ENCODE data around the gene PRDM8.
"Not testable (repeated sequence)": the region's sequence is repeated elsewhere in the genome, so short reads cannot be mapped to it uniquely, and the experiment has no call there.

PRDM8 gene

GRCh38 chr4:80171251-80171650, 26.1 kb upstream of the PRDM8 start:
- DNase-seq (ENCODE audit: insufficient read length), result no peak
- TF ChIP-seq POLR2A (IDR thresholded peaks at IDR 0.05; ENCODE audit: low read depth, low read length) (no peak), TAF1 (IDR thresholded peaks at IDR 0.05; ENCODE audit: borderline replicate concordance, low read depth, low read length) (no peak), POLR2AphosphoS5 (IDR thresholded peaks at IDR 0.05; ENCODE audit: low read depth, low read length) (no peak)
- FAIRE-seq, result no peak

DNA sequence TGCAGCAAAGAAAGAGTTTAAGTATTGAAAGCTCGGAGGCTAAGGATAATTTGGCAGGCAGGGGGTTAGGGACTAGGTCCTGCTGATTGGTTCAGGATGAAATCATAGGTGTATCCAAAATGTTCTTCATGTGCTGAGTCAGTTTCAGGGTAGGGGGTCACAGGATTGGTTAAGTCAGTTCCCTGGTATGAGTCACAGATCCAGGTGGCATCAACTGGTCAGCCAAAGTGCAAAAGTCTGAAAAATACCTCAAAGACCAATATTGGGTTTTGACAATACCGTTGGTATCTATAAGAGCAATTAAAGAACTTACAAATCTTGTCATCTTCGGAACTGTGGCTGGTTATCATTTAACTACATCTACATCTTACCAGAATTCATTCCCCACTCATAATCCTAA, 25.6 kb upstream of the PRDM8 start:
- FAIRE-seq, result peak; percentile 44

GRCh38 chr4:80172203-80172602, 25.1 kb upstream of the PRDM8 start:
- FAIRE-seq (peak; percentile 87), DNase-seq (ENCODE audit: insufficient read length) (no peak)
- TF ChIP-seq TAF1 (IDR thresholded peaks at IDR 0.05; ENCODE audit: borderline replicate concordance, low read depth, low read length) (no peak), POLR2AphosphoS5 (IDR thresholded peaks at IDR 0.05; ENCODE audit: low read depth, low read length) (no peak), POLR2A (IDR thresholded peaks at IDR 0.05; ENCODE audit: low read depth, low read length) (no peak)

More for the DNA sequence above, 25.6 kb upstream of the PRDM8 start:
- no peak for TF ChIP-seq POLR2AphosphoS5 (IDR thresholded peaks at IDR 0.05; ENCODE audit: low read depth, low read length)
- no peak for TF ChIP-seq TAF1 (IDR thresholded peaks at IDR 0.05; ENCODE audit: borderline replicate concordance, low read depth, low read length)
- TF ChIP-seq POLR2A (IDR thresholded peaks at IDR 0.05; ENCODE audit: low read depth, low read length), result no peak
- DNase-seq (ENCODE audit: insufficient read length), result no peak

- DNase-seq (ENCODE audit: insufficient read length) (no peak), FAIRE-seq (peak; percentile 90)
- TF ChIP-seq TAF1 (IDR thresholded peaks at IDR 0.05; ENCODE audit: borderline replicate concordance, low read depth, low read length), result no peak
Measured at GRCh38 chr4:80173401-80173800, 23.9 kb upstream of the PRDM8 start.

- no peak for FAIRE-seq
- TF ChIP-seq POLR2A (IDR thresholded peaks at IDR 0.05; ENCODE audit: low read depth, low read length) (no peak), TAF1 (IDR thresholded peaks at IDR 0.05; ENCODE audit: borderline replicate concordance, low read depth, low read length) (no peak), POLR2AphosphoS5 (IDR thresholded peaks at IDR 0.05; ENCODE audit: low read depth, low read length) (no peak)
- no peak for DNase-seq (ENCODE audit: insufficient read length)
Measured at GRCh38 chr4:80173841-80174240, 23.5 kb upstream of the PRDM8 start.

DNA sequence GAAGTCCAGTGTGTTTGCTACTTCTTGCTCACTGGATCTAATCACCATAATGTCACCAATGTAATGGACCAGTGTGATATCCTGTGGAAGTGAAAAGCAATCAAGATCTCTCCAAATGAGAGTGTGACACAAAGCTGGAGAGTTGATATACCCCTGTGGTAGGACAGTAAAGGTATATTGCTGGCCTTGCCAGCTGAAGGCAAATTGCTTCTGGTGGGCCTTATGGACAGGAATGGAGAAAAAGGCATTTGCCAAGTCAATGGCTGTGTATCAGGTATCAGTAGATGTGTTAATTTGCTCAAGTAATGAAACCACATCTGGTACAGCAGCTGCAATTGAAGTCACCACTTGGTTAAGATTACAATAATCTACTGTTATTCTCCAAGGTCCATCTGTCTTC, 19.5 kb upstream of the PRDM8 start:
- not testable (repeated sequence) for DNase-seq (ENCODE audit: insufficient read length); FAIRE-seq

- TF ChIP-seq TAF1 (IDR thresholded peaks at IDR 0.05; ENCODE audit: borderline replicate concordance, low read depth, low read length) (no peak), POLR2A (IDR thresholded peaks at IDR 0.05; ENCODE audit: low read depth, low read length) (no peak), POLR2AphosphoS5 (IDR thresholded peaks at IDR 0.05; ENCODE audit: low read depth, low read length) (no peak)
- FAIRE-seq, result no peak
- no peak for DNase-seq (ENCODE audit: insufficient read length)
Measured at GRCh38 chr4:80178964-80179363, 18.3 kb upstream of the PRDM8 start.

- no peak for FAIRE-seq
- no peak for DNase-seq (ENCODE audit: insufficient read length)
- TF ChIP-seq POLR2A (IDR thresholded peaks at IDR 0.05; ENCODE audit: low read depth, low read length) (no peak), TAF1 (IDR thresholded peaks at IDR 0.05; ENCODE audit: borderline replicate concordance, low read depth, low read length) (no peak), POLR2AphosphoS5 (IDR thresholded peaks at IDR 0.05; ENCODE audit: low read depth, low read length) (no peak)
Measured at GRCh38 chr4:80179637-80180161, 17.6 kb upstream of the PRDM8 start.

DNA sequence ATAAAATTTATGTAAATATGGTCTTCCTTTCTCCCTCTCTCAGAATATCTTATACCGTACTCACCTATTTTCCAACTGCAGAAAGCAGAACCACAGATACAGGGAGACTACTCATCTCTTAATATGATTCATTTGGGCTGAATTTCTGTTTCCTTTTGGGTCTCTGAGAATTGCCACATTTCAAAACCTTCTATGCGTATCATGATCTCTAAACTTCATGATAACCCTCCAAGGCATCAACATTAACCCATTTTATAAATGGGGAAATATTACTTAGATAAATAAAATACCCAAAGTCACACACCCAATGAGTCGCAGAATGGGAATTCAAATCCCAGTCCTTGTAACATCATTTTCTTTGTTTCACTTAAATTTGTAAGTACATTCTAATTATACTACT, 16.6 kb upstream of the PRDM8 start:
- no peak for DNase-seq (ENCODE audit: insufficient read length)
- TF ChIP-seq POLR2AphosphoS5 (IDR thresholded peaks at IDR 0.05; ENCODE audit: low read depth, low read length), result no peak
- no peak for TF ChIP-seq POLR2A (IDR thresholded peaks at IDR 0.05; ENCODE audit: low read depth, low read length)
- no peak for TF ChIP-seq TAF1 (IDR thresholded peaks at IDR 0.05; ENCODE audit: borderline replicate concordance, low read depth, low read length)
- no peak for FAIRE-seq

GRCh38 chr4:80182237-80182866, 15.0 kb upstream of the PRDM8 start:
- TF ChIP-seq POLR2AphosphoS5 (IDR thresholded peaks at IDR 0.05; ENCODE audit: low read depth, low read length) (no peak), TAF1 (IDR thresholded peaks at IDR 0.05; ENCODE audit: borderline replicate concordance, low read depth, low read length) (no peak)
- FAIRE-seq (peak; percentile 56), DNase-seq (ENCODE audit: insufficient read length) (no peak)

DNA sequence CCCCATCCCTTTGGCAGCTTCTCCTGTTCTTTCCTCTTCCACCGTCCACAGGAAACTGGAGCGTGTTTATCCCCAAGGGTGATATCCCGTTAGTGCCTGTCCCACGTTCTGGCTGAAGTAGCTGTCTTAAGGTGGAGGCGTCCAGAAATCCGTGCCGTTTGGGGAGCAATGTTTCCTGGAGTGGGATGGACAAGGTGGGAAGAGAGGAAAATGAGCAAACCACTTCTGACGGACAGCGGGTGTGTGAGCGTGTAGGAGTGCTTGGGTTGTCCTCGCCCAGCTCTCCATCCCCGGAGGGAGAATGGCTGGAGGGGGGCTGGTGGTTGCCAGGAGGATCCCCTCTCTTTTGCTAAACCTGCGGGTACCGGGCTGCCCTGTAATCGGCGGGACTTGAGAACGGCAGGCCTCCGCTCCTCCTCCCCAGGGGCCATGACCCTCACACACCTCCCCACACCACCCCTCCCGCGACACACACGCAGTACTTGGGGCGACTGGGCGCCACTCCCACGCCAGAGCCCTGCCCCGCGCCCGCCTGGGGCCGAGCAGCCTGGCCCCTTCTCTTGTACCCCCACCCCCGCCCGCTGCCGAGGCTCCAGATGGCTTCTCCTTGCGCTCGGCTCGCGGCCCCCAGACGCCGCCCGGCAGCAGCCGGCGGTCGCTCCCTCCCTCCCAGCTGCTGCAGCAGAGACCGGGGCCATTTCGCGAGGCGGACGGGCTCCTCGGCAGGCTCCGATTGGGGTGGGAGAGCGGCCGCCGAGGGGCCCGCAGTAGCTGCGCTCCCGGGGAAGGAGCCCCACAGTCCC, 13.9 kb upstream of the PRDM8 start:
- FAIRE-seq (no peak), DNase-seq (ENCODE audit: insufficient read length) (no peak)
- TF ChIP-seq POLR2A (IDR thresholded peaks at IDR 0.05; ENCODE audit: low read depth, low read length) (no peak), TAF1 (IDR thresholded peaks at IDR 0.05; ENCODE audit: borderline replicate concordance, low read depth, low read length) (no peak), POLR2AphosphoS5 (IDR thresholded peaks at IDR 0.05; ENCODE audit: low read depth, low read length) (no peak)
